Activated CD8-positive, alpha-beta memory T cell treated with anti-CD3 and anti-CD28 coated beads, Interleukin-2, amount 50 U/mL, for 4 hours (primary cell): ENCODE results near the gene COL6A1.
"Not testable (repeated sequence)": the region's sequence is repeated elsewhere in the genome, so short reads cannot be mapped to it uniquely, and the experiment has no call there.

Experiments
- DNase-seq: peaks from one replicate; pipeline ENCODE4 v3.0.0-alpha.2; 2020

The COL6A1 gene

GRCh38 chr21:45996311-45997204 is 15.0 kb downstream of the COL6A1 start:
- DNase-seq: no peak

- DNase-seq: no peak
These were observed 15.6 kb downstream of the COL6A1 start for GRCh38 chr21:45997205-45997494.

- no peak for DNase-seq
These were observed 16.1 kb downstream of the COL6A1 start for GRCh38 chr21:45997495-45998275.

- no peak for DNase-seq
These were observed 16.7 kb downstream of the COL6A1 start for GRCh38 chr21:45998276-45998701.

- no peak for DNase-seq
These were observed 17.5 kb downstream of the COL6A1 start for GRCh38 chr21:45998871-45999580.

- DNase-seq: no peak
These were observed 18.1 kb downstream of the COL6A1 start for GRCh38 chr21:45999581-46000181.

GRCh38 chr21:46000182-46000730 is 18.7 kb downstream of the COL6A1 start:
- DNase-seq: no peak

- DNase-seq: no peak
These were observed 19.4 kb downstream of the COL6A1 start for GRCh38 chr21:46000731-46001641.

GRCh38 chr21:46001821-46002681 is 20.5 kb downstream of the COL6A1 start:
- DNase-seq: no peak

- DNase-seq: no peak
These were observed 21.4 kb downstream of the COL6A1 start for GRCh38 chr21:46002841-46003574.

GRCh38 chr21:46003575-46004007 is 22.0 kb downstream of the COL6A1 start:
- DNase-seq: no peak

- no peak for DNase-seq
These were observed 22.7 kb downstream of the COL6A1 start for GRCh38 chr21:46004168-46004861.

GRCh38 chr21:46005081-46005480 is 23.5 kb downstream of the COL6A1 start:
- no peak for DNase-seq

GRCh38 chr21:46005481-46005881 is 23.9 kb downstream of the COL6A1 start:
- no peak for DNase-seq

GRCh38 chr21:46005894-46006546 is 24.4 kb downstream of the COL6A1 start:
- DNase-seq: not testable (repeated sequence)

- no peak for DNase-seq
These were observed 25.2 kb downstream of the COL6A1 start for GRCh38 chr21:46006547-46007491.

GRCh38 chr21:46007492-46007868 is 25.9 kb downstream of the COL6A1 start:
- DNase-seq: no peak
